IgD-negative memory B cell (primary cell): ENCODE results near the gene HCN2. TPM values are rescaled to one million over a fixed set of nuclear protein-coding genes. Genes with fewer than 3 reads are reported as not detected.
A peak's percentile ranks its signal among the peaks of the same experiment; 100 is the strongest.

Experiments used
- H3K27ac Mint-ChIP-seq, 3 donors: one replicate each; pipeline ENCODE4 v1.8.0; 2020 to 2022; ENCODE audit warnings: mild to moderate bottlenecking in 3 of 3, mixed read lengths in 3 of 3, moderate library complexity in 1 of 3
- H3K27me3 Mint-ChIP-seq: one replicate; pipeline ENCODE4 v1.8.0; 2021; ENCODE audit warnings: mixed read lengths
- H3K36me3 Mint-ChIP-seq: one replicate; pipeline ENCODE4 v1.8.0; 2020; ENCODE audit warnings: mild to moderate bottlenecking, mixed read lengths
- H3K4me1 Mint-ChIP-seq, 3 donors: one replicate each; pipeline ENCODE4 v1.8.0; 2020 to 2022; ENCODE audit warnings: mixed read lengths in 3 of 3, mild to moderate bottlenecking in 1 of 3
- H3K4me3 Mint-ChIP-seq, 4 donors: one replicate each; pipeline ENCODE4 v1.8.0; 2020 to 2022; ENCODE audit warnings: mild to moderate bottlenecking in 4 of 4, mixed read lengths in 4 of 4, moderate library complexity in 3 of 4
- H3K9me3 Mint-ChIP-seq, 3 donors: one replicate each; pipeline ENCODE4 v1.8.0; 2020 to 2021; ENCODE audit warnings: mixed read lengths in 3 of 3, mild to moderate bottlenecking in 1 of 3
- polyA plus RNA-seq: library from polyadenylated mRNA; unstranded; fragments of 300-500 nt; fragmentation: Illumina TruSeq; gene quantifications from one replicate; pipeline ENCODE4 v1.2.3, GENCODE V29; 2021

The HCN2 gene
- polyA plus RNA-seq, 1 donor from 2014 or later = not detected

DNA sequence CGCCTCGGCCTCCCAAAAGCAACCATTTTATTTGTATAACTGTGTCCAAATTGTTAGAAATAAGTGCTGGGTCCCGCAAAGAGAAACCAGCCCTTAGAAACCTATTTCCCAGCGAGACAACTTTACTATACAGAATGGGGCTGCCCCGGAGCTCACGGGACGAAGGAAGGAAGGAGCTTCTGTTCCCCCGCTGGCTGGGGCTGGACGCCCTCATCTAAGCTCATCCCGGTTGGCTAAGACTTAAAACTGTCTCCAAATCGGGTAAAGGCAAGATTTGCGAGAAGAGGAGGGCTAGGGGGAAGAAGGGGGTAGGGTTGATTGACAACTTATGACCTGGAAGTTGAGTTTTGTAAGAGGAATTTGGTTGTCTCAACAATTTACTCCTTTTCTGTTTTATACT, 29.6 kb upstream of the HCN2 start:
- no peak overlapping the region for H3K27ac Mint-ChIP-seq
- no peaks in the 10 kb centered on the region for H3K9me3 Mint-ChIP-seq
- no peak overlapping the region for H3K4me3 Mint-ChIP-seq
- H3K27me3 Mint-ChIP-seq = peaks cover 3% of the 10 kb centered on the region
- no peaks in the 10 kb centered on the region for H3K36me3 Mint-ChIP-seq
- no peaks in the 10 kb centered on the region for H3K4me1 Mint-ChIP-seq

GRCh38 chr19:566403-566802, 23.3 kb upstream of the HCN2 start:
- Mint-ChIP-seq H3K27ac (peak overlapping the region in 2 of 3 donors; percentile 46 to 88), H3K9me3 (no peaks in the 10 kb centered on the region), H3K36me3 (no peaks in the 10 kb centered on the region), H3K4me3 (peak overlapping the region in 1 of 4 donors; percentile 59), H3K27me3 (no peaks in the 10 kb centered on the region), H3K4me1 (peaks cover 4 to 7% (median 7%) of the 10 kb centered on the region in 3 donors)

DNA sequence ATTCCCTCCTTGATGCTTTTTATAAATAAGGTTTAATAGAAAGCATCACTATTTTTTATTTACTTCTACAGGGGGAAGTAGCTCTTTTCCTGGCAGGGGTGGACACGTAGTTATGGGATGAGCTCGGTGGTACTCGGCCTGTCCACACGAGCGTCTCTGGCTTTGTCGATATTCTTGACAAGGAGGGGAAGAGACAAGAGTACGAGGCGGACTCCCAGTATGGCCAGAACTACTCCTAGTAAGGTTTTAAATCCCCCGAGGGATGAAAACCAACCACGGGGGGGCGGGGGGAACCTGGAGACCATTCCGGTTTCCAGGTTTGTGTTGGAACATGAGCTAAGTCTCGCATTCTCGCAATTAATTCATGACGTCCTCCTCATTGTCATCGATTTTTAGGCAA, 22.8 kb upstream of the HCN2 start:
- Mint-ChIP-seq H3K4me1 (peaks cover 4 to 7% (median 7%) of the 10 kb centered on the region in 3 donors), H3K4me3 (peak overlapping the region in 1 of 4 donors; percentile 59), H3K27me3 (no peaks in the 10 kb centered on the region), H3K9me3 (no peaks in the 10 kb centered on the region), H3K36me3 (no peaks in the 10 kb centered on the region), H3K27ac (peak overlapping the region in 2 of 3 donors; percentile 46 to 88)

- Mint-ChIP-seq H3K36me3 (no peaks in the 10 kb centered on the region), H3K4me1 (peaks cover 4 to 7% (median 7%) of the 10 kb centered on the region in 3 donors), H3K27me3 (no peaks in the 10 kb centered on the region), H3K4me3 (peak overlapping the region in 1 of 4 donors; percentile 59), H3K27ac (peak overlapping the region in 1 of 3 donors; percentile 88), H3K9me3 (no peaks in the 10 kb centered on the region)
Measured at GRCh38 chr19:567296-567900, 22.3 kb upstream of the HCN2 start.

DNA sequence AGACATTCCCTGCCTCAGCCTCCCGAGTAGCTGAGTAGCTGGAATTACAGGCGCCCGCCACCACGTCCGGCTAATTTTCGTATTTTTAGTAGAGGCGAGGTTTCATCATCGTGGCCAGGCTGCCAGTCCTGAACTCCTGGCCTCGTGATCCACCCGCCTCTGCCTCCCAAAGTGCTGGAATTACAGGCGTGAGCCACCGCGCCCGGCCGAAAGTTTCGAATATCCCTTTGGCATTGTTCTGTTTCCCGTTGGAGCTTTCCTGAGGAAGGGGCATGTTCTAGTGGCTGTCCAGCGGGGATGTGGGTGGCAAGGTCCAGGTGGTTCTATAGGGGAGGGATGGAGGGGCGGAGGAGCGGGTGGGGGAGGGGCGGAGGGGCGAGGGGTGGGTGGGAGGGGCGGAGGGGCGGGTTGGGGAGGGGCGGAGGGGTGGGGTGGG, 19.4 kb upstream of the HCN2 start:
- H3K36me3 Mint-ChIP-seq = no peaks in the 10 kb centered on the region
- no peaks in the 10 kb centered on the region for H3K27me3 Mint-ChIP-seq
- peak overlapping the region in 2 of 3 donors; percentile 92 to 97 for H3K27ac Mint-ChIP-seq
- peaks cover 15 to 18% (median 17%) of the 10 kb centered on the region in 3 donors for H3K4me1 Mint-ChIP-seq
- peak overlapping the region; percentile 17 to 94 (median 74) for H3K4me3 Mint-ChIP-seq
- H3K9me3 Mint-ChIP-seq = no peaks in the 10 kb centered on the region

- H3K36me3 Mint-ChIP-seq = no peaks in the 10 kb centered on the region
- peak overlapping the region; percentile 81 to 100 (median 94) for H3K4me3 Mint-ChIP-seq
- peak overlapping the region; percentile 88 to 98 (median 97) for H3K27ac Mint-ChIP-seq
- H3K27me3 Mint-ChIP-seq = no peaks in the 10 kb centered on the region
- H3K4me1 Mint-ChIP-seq = peaks cover 15 to 18% (median 17%) of the 10 kb centered on the region in 3 donors
- H3K9me3 Mint-ChIP-seq = no peaks in the 10 kb centered on the region
Measured at GRCh38 chr19:570937-571565, 18.6 kb upstream of the HCN2 start.

- peaks cover 16 to 18% (median 17%) of the 10 kb centered on the region in 3 donors for H3K4me1 Mint-ChIP-seq
- no peaks in the 10 kb centered on the region for H3K9me3 Mint-ChIP-seq
- H3K27ac Mint-ChIP-seq = peak overlapping the region; percentile 88 to 98 (median 97)
- H3K36me3 Mint-ChIP-seq = no peaks in the 10 kb centered on the region
- peak overlapping the region; percentile 81 to 100 (median 94) for H3K4me3 Mint-ChIP-seq
- no peaks in the 10 kb centered on the region for H3K27me3 Mint-ChIP-seq
Measured at GRCh38 chr19:571566-571974, 18.1 kb upstream of the HCN2 start.

GRCh38 chr19:572140-572742, 17.4 kb upstream of the HCN2 start, which contains the start of gene BSG:
Gene BSG (plus strand): TSS chr19:572596. CDS start chr19:572635, 39 bp downstream.
- Mint-ChIP-seq H3K36me3 (no peaks in the 10 kb centered on the region), H3K4me1 (peaks cover 16 to 19% (median 18%) of the 10 kb centered on the region in 3 donors), H3K27me3 (no peaks in the 10 kb centered on the region), H3K27ac (peak within 1 kb of the TSS; percentile 88 to 98 (median 97)), H3K4me3 (peak within 1 kb of the TSS; percentile 81 to 100 (median 94)), H3K9me3 (no peaks in the 10 kb centered on the region)

DNA sequence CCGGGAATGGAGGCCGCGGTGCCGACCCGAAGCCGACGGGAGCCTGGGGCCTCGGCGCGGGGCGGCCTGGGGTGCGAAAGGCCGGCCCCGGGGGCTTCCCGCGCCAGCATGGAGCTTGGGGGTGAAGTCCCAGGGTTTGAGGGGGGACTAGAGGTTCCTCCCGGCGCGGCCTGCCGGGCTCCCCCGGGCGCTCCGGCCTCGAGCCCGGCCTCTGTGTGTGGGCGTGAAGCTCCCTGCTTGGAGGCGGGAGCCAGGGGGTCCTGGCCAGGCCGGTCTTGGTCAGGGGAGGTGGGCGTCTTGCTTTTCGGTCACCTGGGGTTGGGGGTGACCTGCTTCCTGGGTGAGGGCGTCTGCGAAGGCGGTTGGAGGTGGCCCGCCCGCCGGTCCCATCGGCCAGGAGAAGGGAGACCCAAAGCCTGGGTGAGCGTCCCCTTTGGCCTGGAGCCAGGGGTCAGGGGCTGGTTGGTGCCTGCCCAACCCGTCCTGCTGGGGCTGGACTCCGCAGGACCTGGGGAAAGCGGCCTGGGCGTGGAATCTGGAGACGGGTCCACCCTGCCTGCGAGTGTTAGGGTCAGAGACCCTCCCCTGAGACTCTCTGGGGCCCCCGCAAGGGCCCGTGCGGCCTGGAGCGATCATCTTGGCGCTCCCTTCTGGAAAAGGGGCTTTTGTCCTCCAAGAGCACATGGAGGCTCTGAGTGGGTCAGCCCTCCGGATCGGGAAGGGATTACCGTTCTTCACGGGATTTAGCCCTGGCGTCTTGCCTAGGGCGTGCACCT, 16.8 kb upstream of the HCN2 start:
- Mint-ChIP-seq H3K27ac (peak overlapping the region; percentile 63 to 98 (median 88)), H3K4me3 (peak overlapping the region; percentile 81 to 100 (median 94)), H3K27me3 (no peaks in the 10 kb centered on the region), H3K36me3 (no peaks in the 10 kb centered on the region), H3K9me3 (no peaks in the 10 kb centered on the region), H3K4me1 (peaks cover 16 to 19% (median 18%) of the 10 kb centered on the region in 3 donors)

GRCh38 chr19:573519-573825, 16.2 kb upstream of the HCN2 start:
- no peaks in the 10 kb centered on the region for H3K9me3 Mint-ChIP-seq
- H3K27ac Mint-ChIP-seq = peak overlapping the region in 2 of 3 donors; percentile 88
- H3K36me3 Mint-ChIP-seq = no peaks in the 10 kb centered on the region
- peaks cover 16 to 19% (median 18%) of the 10 kb centered on the region in 3 donors for H3K4me1 Mint-ChIP-seq
- peaks cover 1% of the 10 kb centered on the region for H3K27me3 Mint-ChIP-seq
- peak overlapping the region; percentile 80 to 93 (median 86) for H3K4me3 Mint-ChIP-seq

DNA sequence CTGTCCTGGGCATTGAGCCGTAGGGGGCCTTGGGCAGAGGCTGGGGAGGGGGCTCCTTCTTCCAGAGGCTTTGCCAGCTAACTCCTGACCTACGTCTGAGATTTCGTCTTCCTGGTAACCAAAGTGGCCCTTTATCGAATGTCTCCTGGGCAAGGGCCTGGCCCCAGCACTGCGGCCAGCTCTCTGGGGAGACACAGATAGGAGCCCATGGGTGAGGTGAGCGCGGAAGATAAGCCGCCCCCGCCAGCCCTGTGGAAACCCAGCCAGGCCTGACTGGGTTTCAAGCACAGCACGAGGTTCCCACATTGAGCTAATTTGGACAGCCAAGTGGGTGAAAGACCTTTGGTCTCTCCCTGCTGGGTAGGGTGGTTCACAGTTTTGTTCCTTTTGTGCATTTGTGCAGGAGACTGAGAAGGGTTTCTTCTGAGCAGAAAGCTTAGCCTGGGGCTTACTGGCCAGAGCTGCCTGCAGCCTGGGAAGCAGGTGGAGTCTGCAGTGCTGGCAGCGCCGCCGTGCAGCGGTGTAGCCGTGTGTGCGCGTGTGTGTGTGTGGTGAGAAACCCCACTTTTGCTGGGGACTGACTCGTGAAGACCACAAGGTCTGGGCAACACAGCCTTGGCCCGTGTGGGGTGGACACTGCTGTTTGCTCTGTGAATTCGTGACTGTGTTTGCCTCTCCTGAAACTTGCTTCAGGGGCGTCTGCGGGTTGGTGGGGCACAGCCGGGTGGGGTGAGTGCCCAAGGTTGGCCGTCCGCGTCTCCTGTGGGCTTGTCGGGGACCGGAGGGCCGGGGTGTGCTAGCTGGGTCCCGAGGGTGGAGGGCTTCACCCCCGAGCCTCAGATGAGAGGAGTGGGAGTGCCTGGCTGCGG, 14.8 kb upstream of the HCN2 start:
- Mint-ChIP-seq H3K36me3 (peaks cover 1% of the 10 kb centered on the region), H3K9me3 (no peaks in the 10 kb centered on the region), H3K4me1 (peaks cover 16 to 18% (median 18%) of the 10 kb centered on the region in 3 donors), H3K27me3 (peaks cover 1% of the 10 kb centered on the region), H3K4me3 (peak overlapping the region; percentile 68 to 93 (median 78)), H3K27ac (peak overlapping the region; percentile 86 to 88 (median 88))

- Mint-ChIP-seq H3K27me3 (peaks cover 1% of the 10 kb centered on the region), H3K4me1 (peaks cover 15 to 17% (median 17%) of the 10 kb centered on the region in 3 donors), H3K4me3 (no peak overlapping the region), H3K9me3 (no peaks in the 10 kb centered on the region), H3K27ac (no peak overlapping the region), H3K36me3 (peaks cover 1% of the 10 kb centered on the region)
Measured at GRCh38 chr19:575527-576506, 13.9 kb upstream of the HCN2 start.

DNA sequence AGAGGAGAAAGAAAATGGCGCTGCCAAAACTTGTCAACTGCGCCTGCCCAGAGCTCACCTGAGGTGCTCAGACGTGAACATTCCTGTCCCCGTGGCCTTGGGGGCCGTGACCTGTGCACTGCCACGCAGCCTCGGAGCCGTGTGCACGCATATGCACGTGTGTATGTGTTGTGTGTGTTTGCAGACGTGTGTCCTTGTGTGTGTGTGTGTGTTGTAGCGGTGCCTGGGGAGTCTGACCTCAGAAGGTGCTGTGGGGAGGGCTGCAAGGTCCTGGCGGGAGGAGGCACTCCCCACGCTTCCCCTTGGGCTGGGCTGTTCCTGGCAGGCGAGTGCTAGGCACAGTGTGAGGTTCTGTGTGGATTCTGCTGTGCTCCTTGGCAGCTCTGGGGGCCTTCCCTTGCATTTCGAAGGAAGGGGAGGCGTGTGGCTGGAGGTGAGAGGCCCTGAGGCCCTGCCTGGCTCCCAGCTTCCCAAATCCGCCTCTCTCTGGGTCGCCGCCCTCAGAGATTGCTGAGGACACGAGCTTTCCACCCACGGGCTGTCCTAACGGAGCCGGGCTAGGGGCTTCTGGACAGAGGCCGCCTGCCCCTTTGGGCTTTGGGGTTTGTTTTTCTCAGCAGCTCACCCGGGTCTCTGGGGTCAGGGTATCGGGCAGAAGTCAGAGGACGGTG, 12.8 kb upstream of the HCN2 start:
- H3K36me3 Mint-ChIP-seq = peaks cover 1% of the 10 kb centered on the region
- peak overlapping the region in 2 of 4 donors; percentile 37 to 41 for H3K4me3 Mint-ChIP-seq
- H3K27ac Mint-ChIP-seq = no peak overlapping the region
- H3K4me1 Mint-ChIP-seq = peaks cover 11 to 12% (median 12%) of the 10 kb centered on the region in 3 donors
- H3K27me3 Mint-ChIP-seq = peaks cover 1% of the 10 kb centered on the region
- no peaks in the 10 kb centered on the region for H3K9me3 Mint-ChIP-seq
